GM12872 (cell line): ENCODE data around the gene TCF7L2.

Experiments
- TF ChIP-seq, protein P1 (sequence below): IDR thresholded peaks from 3 replicates; pipeline ENCODE4 v1.5.1; 2011; ENCODE audit warnings: low read depth, mild to moderate bottlenecking, low read length, moderate library complexity; ENCODE audit not compliant: insufficient read depth

Gene TCF7L2

DNA sequence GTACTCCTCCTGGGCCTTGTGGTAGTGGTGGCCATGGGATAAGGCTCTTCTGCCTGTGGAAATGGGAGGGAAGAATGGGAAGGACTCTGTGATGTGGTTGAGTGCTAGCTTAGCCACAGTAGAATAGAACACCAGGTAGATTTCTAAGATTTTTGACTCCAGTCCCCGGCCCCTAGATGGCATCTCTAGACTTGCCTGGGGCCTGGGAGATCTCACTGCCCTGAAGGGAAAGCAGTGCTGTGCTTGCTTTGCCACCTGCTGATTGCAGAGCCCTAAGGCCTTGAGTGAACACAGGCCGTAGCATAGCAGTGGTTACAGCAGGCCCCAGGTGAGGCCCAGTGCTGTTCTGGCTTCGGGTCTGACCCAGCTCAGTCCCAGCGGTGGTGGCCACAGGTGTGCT lies 252.0 kb downstream of the TCF7L2 start:
- TF ChIP-seq, protein P1, sequence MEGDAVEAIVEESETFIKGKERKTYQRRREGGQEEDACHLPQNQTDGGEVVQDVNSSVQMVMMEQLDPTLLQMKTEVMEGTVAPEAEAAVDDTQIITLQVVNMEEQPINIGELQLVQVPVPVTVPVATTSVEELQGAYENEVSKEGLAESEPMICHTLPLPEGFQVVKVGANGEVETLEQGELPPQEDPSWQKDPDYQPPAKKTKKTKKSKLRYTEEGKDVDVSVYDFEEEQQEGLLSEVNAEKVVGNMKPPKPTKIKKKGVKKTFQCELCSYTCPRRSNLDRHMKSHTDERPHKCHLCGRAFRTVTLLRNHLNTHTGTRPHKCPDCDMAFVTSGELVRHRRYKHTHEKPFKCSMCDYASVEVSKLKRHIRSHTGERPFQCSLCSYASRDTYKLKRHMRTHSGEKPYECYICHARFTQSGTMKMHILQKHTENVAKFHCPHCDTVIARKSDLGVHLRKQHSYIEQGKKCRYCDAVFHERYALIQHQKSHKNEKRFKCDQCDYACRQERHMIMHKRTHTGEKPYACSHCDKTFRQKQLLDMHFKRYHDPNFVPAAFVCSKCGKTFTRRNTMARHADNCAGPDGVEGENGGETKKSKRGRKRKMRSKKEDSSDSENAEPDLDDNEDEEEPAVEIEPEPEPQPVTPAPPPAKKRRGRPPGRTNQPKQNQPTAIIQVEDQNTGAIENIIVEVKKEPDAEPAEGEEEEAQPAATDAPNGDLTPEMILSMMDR = no peak

DNA sequence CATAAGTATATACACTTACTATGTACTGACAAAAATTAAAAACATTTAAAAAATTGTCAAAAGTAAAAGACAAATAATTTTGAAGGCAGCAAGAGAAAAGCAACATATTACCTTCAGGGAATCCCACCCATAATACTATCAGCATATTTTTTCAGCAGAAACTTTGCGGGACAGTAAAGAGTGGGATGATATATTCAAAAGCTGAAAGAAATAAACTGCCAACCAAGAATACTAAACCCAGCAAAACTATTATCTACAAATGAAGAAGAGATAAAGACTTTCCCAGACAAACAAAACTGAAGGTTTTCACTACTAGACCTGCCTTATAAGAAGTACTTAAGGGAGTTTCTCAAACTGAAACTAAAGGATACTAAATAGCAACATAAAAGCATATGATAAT lies 257.9 kb downstream of the TCF7L2 start:
- TF ChIP-seq, protein P1 = no peak

DNA sequence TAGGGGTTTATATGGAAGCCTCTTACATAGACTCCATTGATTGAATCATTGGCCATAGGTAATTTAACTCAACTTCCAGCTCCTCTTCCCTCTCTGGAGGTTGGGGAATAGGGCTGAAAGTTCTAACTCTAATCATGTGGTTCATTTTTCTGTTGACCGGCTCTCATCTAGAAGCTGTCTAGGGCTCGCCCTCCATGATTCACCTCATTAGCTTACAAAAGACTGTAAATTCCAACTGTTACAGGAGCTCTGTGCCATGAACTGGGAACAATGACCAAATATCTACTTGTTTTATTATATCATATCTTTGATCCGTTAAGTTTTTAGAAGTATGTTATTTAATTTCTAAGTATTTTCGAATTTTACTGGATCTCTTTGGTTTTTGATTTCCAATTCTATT lies 263.0 kb downstream of the TCF7L2 start:
- TF ChIP-seq, protein P1 = no peak

DNA sequence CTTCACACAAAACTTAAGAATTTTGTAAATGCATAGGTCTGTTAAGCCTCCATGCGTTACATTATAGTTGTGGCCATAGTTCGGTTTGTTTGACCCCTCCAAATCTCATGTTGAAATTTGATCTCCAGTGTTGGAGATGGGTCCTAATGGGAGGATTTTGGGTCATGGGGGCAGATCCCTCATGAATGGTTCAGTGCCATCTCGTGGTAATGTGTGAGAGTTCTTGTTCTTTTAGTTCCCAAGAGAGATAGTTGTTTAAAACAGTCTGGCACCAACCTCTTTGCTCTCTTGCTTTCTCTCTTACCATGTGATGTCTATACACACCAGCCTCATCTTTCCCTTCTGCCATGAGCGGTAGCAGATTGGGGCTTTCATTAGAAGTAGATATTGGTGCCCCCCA lies 264.3 kb downstream of the TCF7L2 start:
- TF ChIP-seq, protein P1 = no peak

DNA sequence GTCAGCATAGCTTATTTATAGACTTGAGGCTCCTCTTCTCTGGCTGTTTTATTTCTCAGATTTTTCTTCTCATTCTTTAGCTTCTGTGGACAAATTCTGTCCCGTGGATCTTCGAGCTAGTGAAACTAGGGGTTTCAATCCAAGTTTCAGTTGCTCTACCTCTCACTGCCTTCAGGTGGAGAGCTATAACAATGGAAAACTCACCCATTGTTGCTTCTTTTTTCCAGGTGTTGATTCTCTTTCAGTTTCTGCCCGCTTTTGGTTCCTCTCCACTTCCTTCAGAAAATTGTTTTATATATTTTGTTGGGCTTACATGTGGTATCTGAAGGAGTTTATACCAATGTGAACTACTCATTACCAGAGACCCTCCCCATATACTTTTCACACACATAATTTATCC lies 266.1 kb downstream of the TCF7L2 start:
- TF ChIP-seq, protein P1 = no peak
